ENCODE results near the gene OSBPL10.
A peak's percentile ranks its signal among the peaks of the same experiment; 100 is the strongest.

The OSBPL10 gene

DNA sequence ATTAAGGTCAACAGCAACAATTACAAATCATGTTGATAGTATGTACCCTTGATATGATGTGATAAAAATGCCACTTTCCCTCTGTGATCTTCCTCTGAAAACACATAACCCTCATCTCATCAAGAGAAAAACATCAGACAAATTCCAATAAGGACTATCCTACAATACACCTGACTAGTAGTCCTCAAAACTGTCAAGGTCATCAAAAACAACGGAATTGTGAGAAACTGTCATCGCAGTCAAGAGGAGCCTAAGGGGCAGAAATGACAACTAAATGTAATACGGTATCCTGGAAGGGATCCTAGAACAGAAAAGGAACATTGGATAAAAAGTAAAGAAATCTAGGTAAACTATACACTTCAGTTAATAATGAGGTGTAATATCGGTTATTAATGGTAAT is 59.2 kb downstream of the OSBPL10 start:
- DNase-seq (ENCODE audit: low spot score) = no peak

DNA sequence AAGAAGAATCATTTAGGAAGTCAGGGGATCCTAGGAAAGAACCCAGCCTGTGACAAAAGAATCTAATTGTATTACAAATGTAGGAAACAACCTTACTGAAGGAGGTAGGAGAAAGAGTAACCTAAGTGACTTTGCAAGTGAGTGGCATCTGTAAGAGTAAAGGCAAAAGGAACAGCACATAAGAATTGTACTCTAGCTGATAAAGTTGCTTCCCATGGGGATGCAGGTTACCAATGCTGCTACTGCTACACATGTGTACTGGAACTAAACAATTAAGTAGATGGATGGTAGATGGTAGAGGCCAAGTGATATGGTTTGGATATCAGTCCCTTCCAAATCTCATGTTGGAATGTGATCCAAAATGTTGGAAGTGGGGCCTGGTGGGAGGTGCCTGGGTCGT is 60.8 kb downstream of the OSBPL10 start:
- no peak for DNase-seq (ENCODE audit: low spot score)

DNA sequence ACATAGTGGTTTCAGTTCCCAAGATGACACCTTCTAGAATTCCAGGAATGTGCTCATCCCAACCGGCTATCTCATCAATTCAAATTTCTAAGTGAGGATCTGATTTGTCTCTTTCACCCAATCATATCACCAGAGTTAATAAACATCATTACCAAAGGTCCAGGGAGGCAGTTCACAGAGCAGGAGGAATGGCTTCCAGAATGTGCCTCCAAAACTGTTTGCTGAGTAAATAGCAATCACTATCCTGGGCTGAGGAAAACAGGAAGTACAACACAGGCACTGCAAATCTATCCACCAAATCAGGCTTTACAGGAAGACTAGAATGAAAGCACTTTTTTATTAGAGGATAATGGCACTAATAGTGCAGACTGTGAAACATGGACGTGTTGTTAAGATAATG is 61.5 kb downstream of the OSBPL10 start:
- DNase-seq (ENCODE audit: low spot score) = no peak

DNA sequence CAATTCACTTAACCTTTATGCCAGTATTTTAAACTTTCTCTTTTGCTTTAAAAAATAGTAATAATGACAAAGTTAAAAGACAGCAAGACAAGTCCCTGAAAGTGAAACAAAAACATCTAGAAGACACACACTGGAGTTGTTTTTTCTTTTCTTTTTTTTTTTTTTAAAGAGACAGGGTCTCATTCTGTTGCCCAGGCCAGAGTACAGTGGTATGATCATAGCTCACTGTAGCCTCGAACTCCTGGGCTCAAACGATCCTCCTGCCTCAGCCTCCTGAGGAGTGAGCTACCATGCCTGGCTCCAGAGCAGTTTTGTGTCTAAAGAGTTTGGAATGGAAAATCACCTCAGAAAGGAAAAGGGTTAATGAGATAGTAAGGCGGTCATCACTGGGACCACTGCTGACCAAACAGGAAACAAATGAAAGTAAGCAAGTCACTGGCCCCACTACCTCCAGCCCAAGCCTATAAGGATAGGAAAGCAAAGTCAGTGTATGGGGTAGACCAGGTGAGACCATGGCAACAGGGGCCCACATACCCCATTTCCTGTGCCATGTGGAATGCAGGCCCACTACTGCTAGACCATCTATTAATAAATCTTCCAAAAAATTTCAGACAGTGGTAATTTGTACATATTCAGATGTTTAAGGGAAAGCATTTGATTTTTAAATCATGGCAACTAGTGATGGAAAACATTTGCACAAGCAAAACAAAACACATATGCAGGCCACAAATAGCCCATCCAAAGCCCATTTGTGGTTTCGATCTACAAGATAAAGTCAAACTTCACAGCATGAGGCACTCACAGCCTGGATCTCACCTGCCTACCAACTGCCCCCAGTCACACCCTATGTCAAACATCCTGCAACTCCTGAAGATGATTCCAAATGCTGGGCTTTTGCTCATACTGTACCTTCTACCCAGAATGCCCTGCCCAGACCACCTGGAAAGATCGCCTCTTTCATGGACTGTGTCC is 62.6 kb downstream of the OSBPL10 start:
- peak; percentile 61 for DNase-seq (ENCODE audit: low spot score)

DNA sequence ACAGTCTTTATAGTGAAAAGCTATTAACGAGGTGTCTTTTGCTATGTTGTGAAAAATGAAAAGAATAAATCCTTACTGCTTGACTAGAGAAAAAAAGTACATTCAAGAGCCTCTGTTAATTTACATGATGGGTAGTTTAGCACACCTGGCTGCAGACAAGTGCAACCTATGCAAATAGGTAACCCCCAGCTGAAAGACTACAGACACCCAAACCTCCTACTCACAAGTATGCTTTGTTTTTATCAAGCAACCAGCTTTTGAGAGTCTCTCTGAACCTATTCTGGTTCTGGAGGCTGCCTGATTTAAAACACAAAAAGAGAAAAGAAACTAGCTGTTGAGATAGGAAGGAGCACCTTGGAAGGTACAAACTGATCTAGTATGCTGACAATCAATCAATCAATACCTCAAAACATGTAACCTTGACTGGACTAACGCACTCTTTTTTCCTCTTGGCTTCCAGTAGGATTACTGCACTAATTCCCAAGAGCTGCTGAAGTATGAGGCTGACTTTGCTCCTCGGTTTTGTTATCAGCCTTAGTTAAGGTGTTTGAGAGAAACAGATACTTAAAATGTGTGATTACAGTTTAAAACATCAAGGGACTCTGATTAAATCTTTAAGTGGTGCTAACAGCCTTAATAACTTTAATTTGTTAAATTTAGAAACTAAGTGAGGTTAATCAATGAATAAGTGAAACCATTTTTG is 63.6 kb downstream of the OSBPL10 start:
- DNase-seq (ENCODE audit: low spot score) = peak; percentile 55

DNA sequence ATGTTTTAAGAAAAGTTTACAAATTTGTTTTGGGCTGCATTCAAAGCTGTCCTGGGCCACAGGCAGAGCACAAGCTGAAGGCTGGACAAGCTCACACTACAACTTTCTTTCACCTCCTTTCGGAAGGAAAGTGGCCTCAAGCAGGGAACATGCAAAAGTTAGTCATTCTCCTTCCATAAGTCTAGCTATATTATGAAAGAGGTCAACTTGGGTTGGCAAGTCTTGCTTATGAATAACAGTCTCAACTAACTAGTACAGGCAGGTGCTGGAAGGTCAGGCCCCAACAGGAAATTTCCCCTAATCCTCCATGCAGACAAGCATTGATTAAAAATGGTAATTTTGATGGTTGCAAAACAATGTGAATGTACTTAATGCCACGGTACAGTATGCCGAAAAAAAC is 69.4 kb downstream of the OSBPL10 start:
- no peak for DNase-seq (ENCODE audit: low spot score)

DNA sequence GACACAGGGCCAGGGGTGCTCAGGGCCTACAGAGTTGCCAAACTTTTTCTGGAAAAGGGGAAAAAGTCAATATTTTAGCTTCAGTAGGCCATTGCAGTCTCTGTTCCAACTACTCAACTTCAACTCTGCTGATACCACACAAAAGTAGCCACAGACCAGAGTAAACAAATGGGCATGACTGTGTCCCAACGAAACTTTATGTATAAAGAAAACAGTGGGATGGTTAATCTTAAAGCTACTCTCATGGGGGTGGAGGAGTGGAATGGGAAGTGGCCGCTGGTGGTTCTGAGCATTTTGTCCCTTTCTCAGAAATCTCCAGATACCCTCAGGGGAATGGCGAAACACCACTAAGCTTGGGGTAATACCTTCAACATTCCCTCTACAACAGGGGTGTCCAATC is 69.9 kb downstream of the OSBPL10 start:
- DNase-seq (ENCODE audit: low spot score) = no peak

DNA sequence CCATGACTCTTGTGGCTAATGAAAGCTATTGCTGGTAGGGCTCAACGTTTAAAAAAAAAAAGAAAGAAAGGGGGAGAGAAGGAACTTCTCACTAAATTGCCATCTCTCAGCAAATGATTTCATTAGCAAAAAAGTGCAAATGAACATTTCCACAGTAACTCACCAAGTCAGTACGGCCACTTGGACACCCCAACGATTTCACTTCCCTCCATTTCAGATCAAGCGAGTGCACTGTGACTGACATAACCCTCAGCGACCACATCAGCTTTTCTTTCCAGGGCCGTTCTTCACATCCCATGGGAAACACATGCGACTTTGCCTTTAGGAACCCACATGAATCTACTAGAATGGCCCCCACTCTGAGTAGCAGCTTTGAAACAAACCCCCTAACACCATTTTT is 71.6 kb downstream of the OSBPL10 start:
- DNase-seq (ENCODE audit: low spot score) = no peak

DNA sequence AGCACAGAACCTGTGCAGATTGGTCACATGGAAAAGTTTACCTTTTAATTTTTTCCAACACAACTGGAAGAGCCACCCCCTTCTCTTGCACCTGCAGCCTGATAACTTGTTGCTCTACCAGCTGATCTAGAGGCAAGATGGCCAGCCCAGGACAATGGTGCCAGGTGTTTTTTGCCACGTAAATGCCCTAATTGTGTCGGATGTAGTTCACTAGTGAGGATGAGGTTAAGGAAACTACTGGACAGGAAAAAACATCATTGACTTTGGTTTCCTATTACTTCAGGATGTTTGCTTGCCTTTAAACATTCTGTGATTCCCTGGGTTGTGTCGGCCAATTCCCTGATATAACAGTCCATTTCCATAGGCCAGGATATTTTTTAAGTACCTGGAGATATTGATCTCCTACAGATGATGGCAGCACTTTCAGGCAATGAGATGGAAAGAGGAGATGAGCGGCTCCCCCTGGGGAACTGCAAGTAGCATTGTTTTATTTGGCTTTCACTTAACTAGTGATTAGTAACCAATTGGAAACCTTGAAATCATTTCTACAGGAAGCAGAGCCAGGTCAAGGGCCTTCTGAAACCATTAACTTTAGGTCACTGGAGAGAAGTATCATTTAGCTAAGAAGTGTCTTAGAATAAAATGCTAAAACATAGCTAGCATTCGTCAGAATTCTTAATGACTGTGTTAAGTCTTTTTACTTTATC is 72.5 kb downstream of the OSBPL10 start:
- DNase-seq (ENCODE audit: low spot score) = no peak

DNA sequence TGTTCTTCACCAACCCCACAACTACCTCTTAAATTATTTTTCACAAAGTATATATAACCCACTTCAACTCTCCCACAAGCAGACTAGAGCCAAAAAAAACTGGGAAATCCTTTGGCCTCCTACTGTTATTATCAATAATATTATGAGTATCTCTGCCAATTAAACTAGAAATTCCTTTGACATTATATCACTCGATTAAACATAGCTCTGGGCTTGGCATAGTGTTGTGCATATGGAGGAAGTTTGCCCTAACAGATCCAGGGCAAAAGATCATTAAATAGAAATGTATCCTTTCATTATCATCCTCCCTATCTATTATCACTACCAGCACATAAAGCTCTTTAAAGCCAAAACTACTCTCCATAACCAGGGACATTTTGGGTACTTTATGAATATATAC is 74.9 kb downstream of the OSBPL10 start:
- DNase-seq (ENCODE audit: low spot score) = no peak

DNA sequence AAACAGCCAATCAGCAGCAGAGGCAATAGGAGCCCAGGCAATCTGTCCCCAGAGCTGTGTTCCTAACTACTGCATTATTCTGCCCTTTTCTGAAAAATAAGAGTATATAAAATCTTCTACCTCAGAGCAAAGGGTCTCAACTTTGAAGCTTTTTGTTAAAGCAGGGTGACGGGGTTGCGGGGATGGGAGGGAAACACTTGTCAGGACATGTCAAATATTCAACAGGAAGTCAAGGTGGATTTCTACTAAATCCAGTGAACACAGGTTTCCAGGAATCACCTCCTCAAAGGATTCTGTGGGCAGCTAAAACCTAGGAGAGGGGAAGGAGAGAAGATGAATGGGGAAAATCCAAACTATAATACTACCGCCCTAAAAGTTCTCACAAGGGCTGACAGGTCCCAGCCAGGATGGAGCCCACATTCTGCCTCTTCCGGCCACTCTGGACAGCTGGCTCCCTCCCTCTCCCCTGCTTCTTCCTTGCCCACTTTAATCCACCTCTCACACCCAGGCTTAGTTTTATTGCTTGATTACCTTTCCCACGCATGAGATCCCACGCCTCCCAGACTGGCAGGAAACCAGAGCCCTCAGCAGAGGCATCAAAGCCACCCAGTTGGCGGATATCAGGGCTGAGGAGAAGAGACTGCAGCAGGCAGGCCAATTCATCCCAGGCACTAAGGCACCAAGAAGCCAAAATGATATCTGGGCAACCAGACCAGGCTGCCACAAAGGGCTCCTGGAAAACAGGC is 77.2 kb downstream of the OSBPL10 start:
- no peak for DNase-seq (ENCODE audit: low spot score)

DNA sequence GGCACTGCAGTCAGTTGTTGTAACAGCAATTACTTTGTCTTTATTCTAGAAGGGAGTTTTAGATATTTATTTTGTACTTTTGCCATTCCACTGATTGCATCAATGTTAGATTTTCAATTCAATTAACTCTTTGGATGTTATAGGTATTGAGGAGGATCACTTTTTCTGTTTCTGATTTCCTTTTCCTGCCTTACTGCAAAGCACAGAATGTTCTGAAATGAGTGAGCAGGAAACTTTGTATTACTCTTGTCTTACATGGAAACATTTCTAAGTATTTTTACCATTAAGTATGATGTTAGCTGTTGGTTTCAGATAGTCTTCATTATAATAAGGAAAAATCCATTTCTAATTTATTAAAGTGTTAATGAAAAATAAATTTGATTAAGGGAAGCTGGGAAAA is 80.5 kb downstream of the OSBPL10 start:
- no peak for DNase-seq (ENCODE audit: low spot score)

DNA sequence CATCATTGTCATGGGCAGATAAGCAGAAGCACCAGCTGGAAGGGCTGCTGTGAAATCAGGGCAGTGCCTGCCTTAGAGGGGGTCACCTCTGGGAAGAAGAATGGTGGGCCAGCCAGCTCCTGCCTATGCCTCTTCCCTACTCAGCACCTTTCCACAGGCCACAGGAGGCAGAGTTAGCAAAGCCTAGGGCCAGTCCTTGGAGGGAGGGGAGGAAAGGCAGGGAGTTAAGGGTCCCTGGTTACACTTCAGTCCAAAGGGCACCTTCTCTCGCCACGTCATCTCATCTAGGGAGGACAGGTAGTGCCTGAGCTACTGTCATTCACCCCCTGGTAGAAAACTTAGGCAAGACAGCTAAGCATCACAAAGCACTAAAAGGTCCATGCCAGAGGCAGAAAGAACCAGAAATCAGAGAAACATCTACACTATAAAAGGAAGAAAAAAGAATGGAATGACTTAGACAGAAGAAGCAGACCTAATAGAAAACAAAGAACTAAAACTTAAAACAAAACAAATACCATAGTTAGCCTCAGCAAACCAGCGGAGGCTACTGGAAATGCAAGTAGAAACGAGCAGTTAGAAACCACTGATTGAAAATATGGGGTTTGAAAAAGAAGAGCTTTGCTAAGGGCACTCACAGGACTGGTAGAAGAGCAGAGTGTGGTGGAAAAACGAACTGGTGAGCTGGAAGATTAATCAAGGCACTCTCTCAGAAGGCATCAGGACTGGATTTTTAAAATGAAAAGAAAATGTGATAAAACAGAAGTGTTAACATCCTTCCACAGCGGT is 84.2 kb downstream of the OSBPL10 start:
- no peak for DNase-seq (ENCODE audit: low spot score)

DNA sequence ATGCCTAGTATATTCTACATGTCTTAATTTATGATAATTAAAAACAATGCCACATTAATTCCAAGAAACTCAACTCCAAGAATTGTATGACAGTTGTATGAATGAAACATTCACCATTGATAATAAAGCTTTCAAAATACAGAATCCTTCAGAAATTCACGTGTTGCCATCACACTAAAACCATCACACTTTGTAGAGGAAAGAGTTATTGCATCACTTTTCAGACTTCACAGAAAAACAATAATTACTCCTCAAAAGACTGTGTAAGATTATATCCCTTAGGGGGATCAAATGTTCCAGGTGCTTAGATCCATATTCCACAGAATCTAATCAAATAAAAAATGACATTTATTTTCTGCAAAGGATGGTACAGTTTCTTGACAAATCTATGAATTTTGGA is 85.0 kb downstream of the OSBPL10 start:
- DNase-seq (ENCODE audit: low spot score) = no peak

DNA sequence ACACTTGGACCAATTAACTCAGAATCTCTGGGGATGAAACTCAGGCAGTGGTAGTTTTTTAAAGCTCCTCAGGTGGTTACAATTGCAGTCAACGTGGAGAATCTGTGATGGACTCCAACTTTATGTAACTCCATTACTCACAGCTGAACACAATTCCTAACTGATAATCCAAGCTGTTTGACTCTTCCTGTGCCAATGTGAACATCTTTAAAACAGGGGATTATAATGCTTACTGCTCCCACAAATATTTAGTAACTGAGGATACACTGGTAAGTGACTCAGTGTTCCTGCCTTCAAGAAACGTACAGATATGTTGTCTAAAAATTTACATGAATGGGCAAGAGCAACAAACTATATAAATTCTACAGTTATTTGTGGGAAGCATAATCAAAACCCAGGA is 85.6 kb downstream of the OSBPL10 start:
- DNase-seq (ENCODE audit: low spot score) = no peak

DNA sequence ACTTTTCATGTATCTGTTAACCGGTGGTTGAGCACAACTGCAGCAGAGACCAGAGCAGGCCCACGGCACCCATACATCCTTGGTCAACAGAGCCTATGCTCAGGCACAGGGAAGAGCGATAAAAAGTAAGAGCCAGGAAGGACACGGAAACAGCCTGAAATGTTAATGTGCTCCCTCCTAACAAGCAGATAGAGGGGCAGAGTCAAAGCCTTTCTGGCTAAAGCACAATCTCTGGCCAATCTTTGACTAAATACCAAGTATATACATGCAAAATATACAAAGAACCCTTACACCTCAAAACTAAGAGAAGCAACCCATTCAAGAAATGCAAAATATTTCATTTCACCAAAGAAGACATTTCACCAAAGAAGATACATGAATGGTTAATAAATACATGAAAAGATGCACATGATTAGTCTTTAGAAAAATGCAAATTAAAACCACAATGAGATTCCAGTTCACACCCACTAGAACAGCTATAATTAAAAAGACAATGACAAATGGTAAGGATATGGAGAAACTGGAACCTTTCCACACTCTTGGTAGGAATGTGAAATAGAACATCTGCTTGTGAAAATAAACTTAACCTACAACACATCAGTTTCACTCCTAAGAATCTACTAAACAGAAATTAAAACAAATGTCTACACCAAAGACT is 88.0 kb downstream of the OSBPL10 start:
- no peak for DNase-seq (ENCODE audit: low spot score)

DNA sequence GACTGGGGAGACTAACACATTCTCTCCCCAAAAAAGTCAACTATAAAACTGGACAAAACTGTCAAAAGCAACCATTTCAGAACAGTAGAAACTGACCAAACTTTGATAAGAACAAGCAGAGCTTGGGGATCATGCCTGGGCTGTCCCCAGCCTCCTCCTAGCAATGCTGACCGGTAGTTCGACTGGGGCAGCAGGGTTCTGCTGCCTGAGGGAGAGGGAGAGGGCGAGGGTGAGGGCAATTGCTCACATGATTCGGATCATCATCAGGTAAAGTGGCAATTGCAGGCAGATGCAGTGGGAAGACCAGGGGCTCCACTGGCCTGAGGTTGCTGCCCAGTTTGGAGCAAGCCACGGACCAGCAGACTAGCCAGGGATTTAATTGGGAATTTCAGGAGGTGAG is 88.6 kb downstream of the OSBPL10 start:
- DNase-seq (ENCODE audit: low spot score) = no peak

DNA sequence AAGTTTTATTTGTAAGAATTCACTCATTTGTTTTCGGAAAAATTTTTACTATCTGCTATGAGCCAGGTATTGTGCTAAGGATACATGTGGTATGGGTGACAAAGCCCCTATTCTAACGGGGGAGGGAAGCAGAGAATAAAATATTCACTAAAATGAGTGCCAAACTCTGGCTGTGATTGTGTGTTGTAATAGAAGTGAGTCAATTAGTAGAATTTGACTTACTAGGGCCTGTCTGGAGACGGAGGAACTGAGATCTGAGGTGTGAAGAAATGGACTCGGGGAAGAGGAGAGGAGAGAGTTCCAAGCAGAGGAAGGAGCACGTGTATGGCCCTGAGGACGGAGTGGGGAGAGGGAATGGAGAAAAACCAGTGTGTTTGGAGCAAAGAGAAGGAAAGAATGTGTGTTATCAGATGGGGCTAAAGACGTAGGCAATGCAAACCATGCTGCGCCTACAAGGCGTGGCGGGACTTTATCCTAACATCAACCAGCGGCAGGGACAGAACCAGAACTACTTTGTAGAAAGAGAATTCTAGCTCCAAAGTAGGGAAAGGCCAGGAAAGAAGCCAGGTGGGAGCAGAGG is 89.1 kb downstream of the OSBPL10 start:
- no peak for DNase-seq (ENCODE audit: low spot score)

DNA sequence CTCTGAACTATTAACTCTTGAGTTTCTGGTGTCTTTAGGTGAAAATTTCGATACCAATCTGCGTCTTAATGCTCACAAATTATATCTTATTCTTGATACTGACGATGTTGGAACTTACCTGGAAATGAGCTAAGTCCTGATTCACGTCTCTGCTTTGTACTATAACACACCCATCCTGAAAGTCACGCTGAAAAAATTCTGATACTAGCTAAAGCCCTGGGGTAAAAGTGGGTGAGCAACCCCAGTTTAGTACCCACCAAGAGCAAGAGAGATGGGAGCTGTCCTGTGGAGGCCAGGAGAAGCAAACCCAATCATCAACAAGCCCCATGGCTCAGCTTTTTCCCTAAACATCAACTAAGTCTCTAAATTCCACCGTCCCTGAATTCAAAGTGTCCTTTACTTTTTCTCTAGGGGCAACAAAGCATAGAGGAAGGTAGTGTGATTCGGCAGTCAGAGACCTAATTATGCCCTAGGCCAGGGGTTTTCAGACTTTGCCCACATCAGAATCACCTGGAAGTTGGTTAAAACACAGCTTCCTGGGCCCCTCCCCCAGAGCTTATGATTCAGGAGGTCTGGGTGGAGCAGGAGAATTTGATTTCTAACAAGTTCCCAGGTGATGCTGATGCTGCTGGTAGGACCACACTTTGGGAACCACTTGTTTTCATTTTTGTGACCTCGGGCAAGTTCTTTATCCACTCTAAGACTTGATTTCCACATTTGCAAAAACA is 90.2 kb downstream of the OSBPL10 start:
- no peak for DNase-seq (ENCODE audit: low spot score)

DNA sequence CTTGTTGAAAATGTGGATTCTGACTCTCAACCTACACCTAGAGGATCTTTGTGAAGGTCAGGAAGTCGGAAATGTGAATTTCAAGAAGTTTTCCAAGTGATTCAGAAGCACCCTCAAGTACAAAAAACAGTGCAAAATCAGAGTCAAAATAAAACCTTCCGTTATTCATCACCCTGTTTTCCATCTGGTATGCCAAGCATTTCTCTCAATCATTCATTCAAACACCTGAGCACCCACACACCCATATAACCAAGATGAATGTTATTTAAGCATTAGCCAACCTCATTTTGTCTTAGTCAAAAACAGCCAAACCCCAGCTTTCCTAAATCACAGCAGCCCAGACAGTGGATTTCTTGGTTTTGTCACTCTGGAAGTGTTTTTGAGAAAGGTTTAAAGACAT is 91.1 kb downstream of the OSBPL10 start:
- no peak for DNase-seq (ENCODE audit: low spot score)
